Thyroid gland (tissue), 4 donors: ENCODE data around the gene CCND2.

Experiments
- CTCF ChIP-seq, 6 experiments: fragments of 200-600 bp in 3 of 6; fragments of 450-650 bp in 3 of 6; sonication (generic) in 3 of 6; IDR thresholded peaks; one replicate each; pipeline ENCODE4 v1.5.1; 2016 to 2019; ENCODE audit warnings: antibody characterized with exemption in 6 of 6, mild to moderate bottlenecking in 2 of 6, inconsistent platforms in 1 of 6, moderate library complexity in 1 of 6
- POLR2A ChIP-seq, 2 donors: fragments of 450-650 bp; IDR thresholded peaks; one replicate each; pipeline ENCODE4 v1.6.1; 2017; ENCODE audit warnings: antibody characterized with exemption in 2 of 2, mild to moderate bottlenecking in 2 of 2, moderate library complexity in 1 of 2

- TF ChIP-seq CTCF (IDR thresholded peaks at IDR 0.05), result no peak
- TF ChIP-seq POLR2A (IDR thresholded peaks at IDR 0.05), result no peak
Observed at GRCh38 chr12:4279198-4279690, 5.7 kb downstream of the CCND2 start.
